ENCODE measurements around the gene MIPEP.

GRCh38 chr13:23922005-23922932, 33.1 kb upstream of the MIPEP start:
- no peak for TF ChIP-seq CTCF (IDR thresholded peaks at IDR 0.05; ENCODE audit: low read depth, low read length)
- TF ChIP-seq EZH2phosphoT487 (IDR thresholded peaks at IDR 0.05; ENCODE audit: low read depth): no peak
